Mesenteric fat pad (tissue), 1 donor: ENCODE results near the gene TNNT3. TPM values are rescaled to one million over a fixed set of nuclear protein-coding genes. Genes with fewer than 3 reads are reported as not detected.
A peak's percentile ranks its signal among the peaks of the same experiment; 100 is the strongest.
"Not testable (repeated sequence)": the region's sequence is repeated elsewhere in the genome, so short reads cannot be mapped to it uniquely, and the experiment has no call there.

Experiments used
- DNase-seq: peaks from one replicate; pipeline ENCODE4 v3.0.0-alpha.2; 2020; ENCODE audit warnings: low spot score
- long read RNA-seq: library from polyadenylated mRNA; unstranded; transcript quantifications from one replicate; pipeline ENCODE4 v2.0.0, GENCODE V29; 2020
- total RNA-seq: library from RNA; stranded (reverse); fragmentation: NEBNext Ultra II Directional; extraction: Animal tissue kit (Norgen Biotek cat#: 25700); gene quantifications from one replicate; pipeline ENCODE4 v1.2.1, GENCODE V29; 2021
- donor health status: DM: yes; HTN: yes; CAD: no.

TNNT3 gene
- total RNA-seq, result 22.9 TPM
- long read RNA-seq, partial matches to known transcripts, result 5 of 15 reads
- long read RNA-seq, other reads (novel, unspliced or antisense), result 10 of 15 reads

GRCh38 chr11:1919391-1920127 lies at the start of gene TNNT3:
TNNT3 (plus strand) TSS chr11:1919703; CDS start chr11:1922875, 3,172 bp downstream.
- DNase-seq, result no peak

GRCh38 chr11:1870326-1870696 lies 49.2 kb upstream of the TNNT3 start:
- no peak for DNase-seq

GRCh38 chr11:1870721-1871466 lies 48.6 kb upstream of the TNNT3 start:
- DNase-seq, result no peak

GRCh38 chr11:1871531-1871930 lies 48.0 kb upstream of the TNNT3 start:
- DNase-seq, result no peak

- DNase-seq, result no peak
Measured at GRCh38 chr11:1872267-1872985, 47.1 kb upstream of the TNNT3 start.

- DNase-seq, result no peak
Measured at GRCh38 chr11:1873048-1873812, 46.3 kb upstream of the TNNT3 start.

- not testable (repeated sequence) for DNase-seq
Measured at GRCh38 chr11:1873813-1874150, 45.7 kb upstream of the TNNT3 start.

GRCh38 chr11:1874441-1875092 lies 44.9 kb upstream of the TNNT3 start:
- not testable (repeated sequence) for DNase-seq

- DNase-seq, result no peak
Measured at GRCh38 chr11:1875093-1875850, 44.2 kb upstream of the TNNT3 start.

- not testable (repeated sequence) for DNase-seq
Measured at GRCh38 chr11:1875851-1876301, 43.6 kb upstream of the TNNT3 start.

- DNase-seq, result no peak
Measured at GRCh38 chr11:1876361-1877063, 43.0 kb upstream of the TNNT3 start.

GRCh38 chr11:1877211-1878136 lies 42.0 kb upstream of the TNNT3 start:
- no peak for DNase-seq

GRCh38 chr11:1878137-1879031 lies 41.1 kb upstream of the TNNT3 start:
- no peak for DNase-seq

- DNase-seq, result no peak
Measured at GRCh38 chr11:1879342-1879940, 40.1 kb upstream of the TNNT3 start.

- DNase-seq, result peak; percentile 91
Measured at GRCh38 chr11:1879941-1880720, 39.4 kb upstream of the TNNT3 start.
